Measurements from ENCODE around the gene CARMIL1. TPM values are rescaled to one million over a fixed set of nuclear protein-coding genes. Genes with fewer than 3 reads are reported as not detected.

CARMIL1 gene
- total RNA-seq, 1 donor from 2014 or later, result 3.4 TPM

DNA sequence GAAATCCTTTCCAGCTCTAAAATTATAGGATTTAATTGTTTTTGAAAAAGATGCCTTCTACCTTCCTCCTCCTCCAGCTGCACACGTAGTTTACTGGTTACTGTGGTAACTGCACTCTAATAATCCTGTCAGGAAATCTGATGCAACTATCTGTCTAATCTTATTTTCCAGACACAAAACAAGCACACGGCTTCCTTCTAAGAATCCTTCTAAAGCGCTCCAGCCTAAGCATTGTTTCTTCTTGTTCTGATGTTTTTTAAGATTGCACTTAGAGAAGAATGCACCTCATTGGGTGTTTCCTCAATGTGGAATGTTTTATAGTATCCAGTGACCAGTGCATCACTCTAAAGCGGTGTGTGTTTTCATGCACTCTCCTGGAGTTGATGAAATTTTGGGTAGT, 63.6 kb downstream of the CARMIL1 start:
- intact Hi-C loops (cut with micrococcal nuclease), result no loop called here
- Mint-ChIP-seq H3K27me3 (no peaks in the 10 kb centered on the region), H3K4me1 (peaks cover 5% of the 10 kb centered on the region), H3K36me3 (ENCODE audit: low read depth) (no peaks in the 10 kb centered on the region), H3K27ac (no peak overlapping the region), H3K4me3 (no peak overlapping the region), H3K9me3 (no peaks in the 10 kb centered on the region)
- ChIA-PET CTCF (no interaction called here), POLR2A (no interaction called here)
- TF ChIP-seq CTCF (IDR thresholded peaks at IDR 0.05), result no peak
- ATAC-seq (ENCODE audit: low read depth) (no peak), DNase-seq (no peak)

- ATAC-seq (ENCODE audit: low read depth) (no peak), DNase-seq (no peak)
- Mint-ChIP-seq H3K4me3 (no peak overlapping the region), H3K4me1 (peaks cover 5% of the 10 kb centered on the region), H3K27ac (no peak overlapping the region), H3K27me3 (no peaks in the 10 kb centered on the region), H3K36me3 (ENCODE audit: low read depth) (no peaks in the 10 kb centered on the region), H3K9me3 (no peaks in the 10 kb centered on the region)
- ChIA-PET POLR2A (no interaction called here), CTCF (no interaction called here)
- intact Hi-C loops (cut with micrococcal nuclease), result no loop called here
- TF ChIP-seq CTCF (IDR thresholded peaks at IDR 0.05), result no peak
These were observed 64.8 kb downstream of the CARMIL1 start for GRCh38 chr6:25343984-25344383.

GRCh38 chr6:25344827-25345226, 65.7 kb downstream of the CARMIL1 start:
- H3K27me3 Mint-ChIP-seq, result no peaks in the 10 kb centered on the region
- DNase-seq, result no peak
- ChIA-PET POLR2A (no interaction called here), CTCF (no interaction called here)
- H3K4me1 Mint-ChIP-seq, result peaks cover 5% of the 10 kb centered on the region
- no peaks in the 10 kb centered on the region for H3K9me3 Mint-ChIP-seq
- no peak overlapping the region for H3K4me3 Mint-ChIP-seq
- H3K27ac Mint-ChIP-seq, result no peak overlapping the region
- H3K36me3 Mint-ChIP-seq (ENCODE audit: low read depth), result no peaks in the 10 kb centered on the region
- intact Hi-C loops (cut with micrococcal nuclease), result no loop called here
- TF ChIP-seq CTCF (IDR thresholded peaks at IDR 0.05), result no peak
- no peak for ATAC-seq (ENCODE audit: low read depth)

DNA sequence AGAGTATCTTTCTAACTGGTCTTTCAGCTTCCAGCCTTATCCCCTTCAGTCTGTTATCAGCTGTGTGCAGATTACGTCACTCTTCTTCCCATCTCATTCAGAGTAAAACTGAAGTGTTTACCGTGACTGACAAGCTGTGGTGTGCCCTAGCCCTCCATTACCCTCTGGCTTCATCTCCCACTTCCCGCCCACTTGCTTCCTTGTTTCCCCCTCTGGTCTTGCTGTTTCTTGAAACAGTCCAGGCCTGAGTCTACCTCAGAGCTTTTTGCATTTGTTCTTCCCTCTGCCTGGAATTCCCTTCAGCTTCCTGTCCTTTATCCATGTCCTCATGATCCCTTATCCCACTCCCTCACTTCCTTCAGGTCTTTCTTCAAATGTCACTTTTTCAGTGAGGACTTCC, 66.9 kb downstream of the CARMIL1 start:
- POLR2A ChIA-PET, result interaction anchor here (1.2 kb wide), 1 partner anchor 8 kb away, joined by 3 read pairs; no protein-coding TSS in a partner anchor

GRCh38 chr6:25350573-25350972, 71.4 kb downstream of the CARMIL1 start:
- ChIA-PET CTCF (no interaction called here), POLR2A (no interaction called here)
- Mint-ChIP-seq H3K27ac (no peak overlapping the region), H3K27me3 (no peaks in the 10 kb centered on the region), H3K4me3 (no peak overlapping the region), H3K9me3 (no peaks in the 10 kb centered on the region), H3K4me1 (no peaks in the 10 kb centered on the region), H3K36me3 (ENCODE audit: low read depth) (no peaks in the 10 kb centered on the region)
- no peak for TF ChIP-seq CTCF (IDR thresholded peaks at IDR 0.05)
- intact Hi-C loops (cut with micrococcal nuclease), result no loop called here
- DNase-seq (no peak), ATAC-seq (ENCODE audit: low read depth) (no peak)

More for the DNA sequence above, 66.9 kb downstream of the CARMIL1 start:
- no peak for TF ChIP-seq CTCF (IDR thresholded peaks at IDR 0.05)
- Mint-ChIP-seq H3K9me3 (no peaks in the 10 kb centered on the region), H3K4me1 (peaks cover 1% of the 10 kb centered on the region), H3K36me3 (ENCODE audit: low read depth) (no peaks in the 10 kb centered on the region), H3K27ac (no peak overlapping the region), H3K4me3 (no peak overlapping the region), H3K27me3 (no peaks in the 10 kb centered on the region)
- CTCF ChIA-PET, result no interaction called here
- intact Hi-C loops (cut with micrococcal nuclease), result no loop called here
- no peak for ATAC-seq (ENCODE audit: low read depth)
- no peak for DNase-seq
